Amygdala (tissue), 56 donors: ENCODE data around the gene FHDC1.

ENCODE experiments used
- DNase-seq, 56 donors: peaks; one replicate each; lab custom pipeline; 2025; lab: John Stamatoyannopoulos, UW

Gene FHDC1

GRCh38 chr4:152956650-152957436, 20.7 kb downstream of the FHDC1 start:
- no peak for DNase-seq

DNA sequence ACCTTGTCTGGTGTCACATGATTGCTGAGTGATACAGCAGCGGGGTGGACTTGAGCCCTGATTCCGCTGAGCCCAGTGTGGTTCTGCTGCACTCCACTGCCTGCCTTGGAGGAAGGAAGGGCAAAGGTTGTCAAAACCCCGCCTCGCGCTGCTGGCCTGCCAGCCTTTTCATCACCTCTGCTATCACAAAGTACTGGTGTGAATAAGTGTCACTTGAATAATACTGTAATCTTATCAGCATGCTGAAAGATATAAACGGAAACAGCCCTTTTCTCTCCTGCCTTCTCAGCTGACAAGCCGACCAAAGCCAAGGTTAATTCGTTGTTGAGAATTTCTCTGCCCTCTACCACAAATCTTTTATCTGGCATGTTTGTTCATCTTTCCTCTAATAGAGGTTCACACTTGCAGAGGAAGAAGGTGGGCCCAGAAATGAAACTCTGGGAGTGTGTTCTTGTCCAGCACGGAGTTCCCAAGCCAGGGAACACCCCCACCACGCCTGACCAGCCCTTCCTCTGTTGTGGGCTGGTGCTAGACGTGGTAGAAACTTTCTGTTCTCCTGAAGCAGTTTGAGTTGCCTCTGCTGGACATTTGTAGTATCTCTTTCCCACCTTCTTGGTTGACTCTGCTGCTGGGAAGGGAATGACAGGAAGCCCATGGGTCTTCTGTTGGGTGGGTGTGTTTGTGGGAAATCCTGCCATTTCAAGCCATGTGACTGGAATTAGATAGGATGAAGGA, 21.5 kb downstream of the FHDC1 start:
- DNase-seq = no peak

GRCh38 chr4:152959080-152959479, 23.0 kb downstream of the FHDC1 start:
- no peak for DNase-seq

DNA sequence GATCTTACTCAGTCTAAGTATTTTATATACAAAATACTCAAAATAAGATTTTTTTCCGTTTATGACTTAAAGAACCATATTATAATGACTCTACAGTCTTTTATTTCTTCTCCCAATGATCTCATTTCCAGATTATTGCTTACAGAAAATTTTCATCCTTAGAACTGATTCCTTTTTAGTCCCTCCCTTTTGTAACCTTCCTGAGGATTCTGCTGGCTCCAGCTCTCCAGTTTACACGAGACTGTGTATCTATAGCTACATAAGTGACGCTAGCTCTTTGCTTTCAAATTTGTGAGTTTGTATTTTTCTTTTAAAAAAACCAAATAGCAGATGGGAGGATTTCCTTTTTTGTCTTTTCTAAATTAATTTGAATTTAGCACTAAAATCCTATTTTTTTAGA, 24.0 kb downstream of the FHDC1 start:
- no peak for DNase-seq

DNA sequence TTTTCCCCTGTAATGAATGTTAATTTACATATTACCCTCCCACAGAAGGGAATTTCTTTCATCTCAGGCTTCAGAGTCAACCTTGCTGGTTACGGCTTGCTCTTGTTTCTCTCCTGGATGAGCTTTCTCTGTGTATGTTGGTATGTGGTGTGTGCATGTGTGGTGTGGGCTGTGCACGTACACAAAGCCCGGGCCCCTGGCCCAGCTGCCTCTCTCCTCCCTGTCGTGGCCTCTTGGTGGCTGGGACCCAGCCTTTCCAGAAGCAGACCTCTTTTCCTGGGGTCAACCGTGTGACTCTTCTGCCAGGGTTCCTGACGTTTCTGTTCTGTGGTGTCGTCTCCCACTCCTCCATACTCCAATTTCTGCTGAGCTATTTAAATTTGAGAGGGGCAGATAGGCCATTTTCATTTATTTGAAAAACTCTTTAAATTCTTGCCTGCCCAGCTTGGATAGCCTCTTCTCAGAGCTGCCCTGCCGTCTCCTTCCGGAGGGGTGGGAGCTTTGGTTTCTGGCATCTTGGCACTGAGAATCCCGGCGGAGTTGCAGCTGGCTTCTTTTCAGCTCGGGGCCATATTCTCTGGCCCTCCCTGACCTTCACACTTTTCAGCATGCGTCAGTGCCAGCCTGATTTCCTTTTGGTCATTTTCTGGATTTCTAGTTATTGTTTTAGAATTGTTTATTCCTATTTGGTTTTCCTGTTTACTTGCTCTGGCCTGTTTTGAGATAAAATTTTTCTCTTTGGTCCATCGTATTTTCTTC, 25.1 kb downstream of the FHDC1 start:
- no peak for DNase-seq

- DNase-seq = no peak
Measured at GRCh38 chr4:152961773-152962115, 25.6 kb downstream of the FHDC1 start.

DNA sequence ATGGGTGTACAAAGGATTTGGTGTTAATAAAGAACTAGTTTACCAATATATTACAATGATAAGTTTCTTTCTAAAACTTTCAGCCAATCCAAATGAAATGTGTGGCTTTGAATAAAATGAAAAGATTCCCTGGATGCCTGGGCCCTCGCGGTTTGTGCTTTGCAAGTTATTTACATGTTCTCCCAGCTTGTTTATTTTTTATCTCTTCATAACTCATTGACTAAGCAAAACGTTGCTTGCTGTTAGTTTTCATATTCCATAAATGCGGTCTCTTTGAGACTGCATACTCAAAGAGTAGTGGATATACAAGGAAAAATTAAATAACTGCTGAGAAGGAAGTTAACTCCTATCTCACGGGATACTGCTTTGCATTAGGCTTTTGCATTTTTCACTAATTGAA, 26.0 kb downstream of the FHDC1 start:
- no peak for DNase-seq

GRCh38 chr4:152964335-152964734, 28.2 kb downstream of the FHDC1 start:
- no peak for DNase-seq

GRCh38 chr4:152965611-152966010, 29.5 kb downstream of the FHDC1 start:
- DNase-seq = no peak

DNA sequence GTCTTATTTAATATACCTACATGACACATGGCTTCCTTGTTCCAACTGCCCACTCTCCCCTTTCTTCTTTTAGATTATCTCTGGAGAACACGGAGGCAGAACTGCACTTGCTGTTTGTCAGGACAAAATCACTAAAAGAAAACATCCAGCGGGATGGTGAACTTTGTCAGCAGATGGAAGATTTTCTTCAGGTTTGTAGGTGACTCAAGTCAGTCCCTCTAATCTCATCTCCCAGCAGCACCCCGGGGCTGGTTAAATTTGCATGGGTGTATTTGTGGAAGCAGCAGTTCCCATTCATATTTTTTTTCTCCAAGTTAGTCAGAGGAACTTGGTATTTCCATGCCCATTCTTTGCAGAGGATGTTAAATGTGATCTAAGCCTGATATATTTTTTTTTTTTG, 31.8 kb downstream of the FHDC1 start:
- no peak for DNase-seq

DNA sequence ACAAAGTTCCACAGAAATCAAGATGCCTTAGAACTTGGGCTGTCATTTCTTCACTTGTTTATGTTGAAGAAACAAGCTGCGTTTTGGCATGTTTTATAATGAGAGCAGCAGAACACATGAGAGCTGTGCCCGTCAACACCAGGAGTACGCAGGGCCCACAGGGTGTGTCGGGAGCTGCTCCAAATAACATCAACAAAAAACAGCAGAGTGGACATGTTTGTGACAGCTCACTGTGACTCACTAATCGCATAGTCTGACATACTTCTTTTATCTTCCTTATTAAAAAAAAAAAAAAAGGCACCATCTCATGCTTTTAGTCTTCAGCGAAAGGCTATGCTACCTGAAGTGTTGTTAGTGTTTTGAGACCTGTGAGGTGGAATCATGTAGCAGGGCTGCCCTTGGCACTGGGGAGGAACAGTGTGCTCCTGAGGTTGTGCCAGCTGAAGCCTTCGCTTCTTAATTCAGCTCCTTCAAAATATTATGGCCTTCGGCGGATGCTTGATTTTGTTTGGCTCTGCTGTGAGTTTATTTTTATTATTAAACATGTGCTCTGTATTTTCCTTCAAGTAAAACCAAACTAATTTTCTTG, 32.8 kb downstream of the FHDC1 start:
- DNase-seq = no peak

DNA sequence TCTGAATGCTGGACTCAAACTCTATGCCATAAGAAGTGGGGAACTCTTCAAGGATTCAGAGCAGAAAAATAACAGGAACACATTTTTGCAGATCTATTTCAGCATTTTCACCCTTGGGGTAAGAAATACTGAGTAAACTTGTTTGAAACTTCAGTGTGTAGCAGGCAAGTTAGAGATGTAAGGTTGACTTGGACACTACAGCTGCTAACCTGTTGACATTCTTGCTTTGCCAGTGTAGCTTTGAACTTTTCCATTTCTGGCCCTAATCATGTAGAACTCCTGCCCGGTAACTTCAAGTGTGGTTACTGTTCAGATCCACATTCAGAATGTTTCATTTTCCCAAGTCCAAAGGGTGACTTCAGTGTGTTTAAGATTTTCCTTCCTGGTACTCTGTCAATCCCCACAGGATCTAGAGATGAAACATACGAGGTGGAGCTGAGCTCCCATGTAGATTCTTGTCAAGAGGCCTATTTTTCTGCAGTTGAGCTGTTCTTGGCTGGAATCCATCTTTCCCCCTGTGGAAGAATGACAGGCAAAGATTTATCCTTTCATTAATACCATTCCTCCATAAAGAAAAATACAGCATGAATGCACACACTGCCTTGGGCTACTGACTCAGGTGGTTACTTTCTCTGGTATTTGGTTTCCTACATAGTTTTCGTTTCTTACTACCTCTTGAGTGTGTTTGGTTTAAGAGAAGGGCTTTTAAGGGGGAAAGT, 34.1 kb downstream of the FHDC1 start:
- no peak for DNase-seq

DNA sequence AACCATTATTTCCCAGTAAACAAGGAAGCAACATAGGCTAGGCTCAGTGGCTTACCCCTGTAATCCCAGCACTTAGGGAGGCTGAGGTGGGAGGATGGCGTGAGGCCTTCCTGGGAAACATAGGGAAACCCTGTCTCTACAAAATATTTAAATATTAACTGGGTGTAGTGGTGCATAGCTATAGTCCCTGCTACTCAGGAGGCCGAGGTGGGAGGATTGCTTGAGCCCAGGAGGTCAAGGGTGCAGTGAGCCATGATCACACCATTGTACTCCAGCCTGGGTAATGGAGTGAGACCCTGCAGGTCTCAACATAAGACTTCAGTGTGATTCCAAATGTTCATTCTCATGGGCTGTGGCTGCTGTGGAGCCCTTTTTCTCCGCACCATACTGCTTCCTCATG, 34.9 kb downstream of the FHDC1 start:
- no peak for DNase-seq

DNA sequence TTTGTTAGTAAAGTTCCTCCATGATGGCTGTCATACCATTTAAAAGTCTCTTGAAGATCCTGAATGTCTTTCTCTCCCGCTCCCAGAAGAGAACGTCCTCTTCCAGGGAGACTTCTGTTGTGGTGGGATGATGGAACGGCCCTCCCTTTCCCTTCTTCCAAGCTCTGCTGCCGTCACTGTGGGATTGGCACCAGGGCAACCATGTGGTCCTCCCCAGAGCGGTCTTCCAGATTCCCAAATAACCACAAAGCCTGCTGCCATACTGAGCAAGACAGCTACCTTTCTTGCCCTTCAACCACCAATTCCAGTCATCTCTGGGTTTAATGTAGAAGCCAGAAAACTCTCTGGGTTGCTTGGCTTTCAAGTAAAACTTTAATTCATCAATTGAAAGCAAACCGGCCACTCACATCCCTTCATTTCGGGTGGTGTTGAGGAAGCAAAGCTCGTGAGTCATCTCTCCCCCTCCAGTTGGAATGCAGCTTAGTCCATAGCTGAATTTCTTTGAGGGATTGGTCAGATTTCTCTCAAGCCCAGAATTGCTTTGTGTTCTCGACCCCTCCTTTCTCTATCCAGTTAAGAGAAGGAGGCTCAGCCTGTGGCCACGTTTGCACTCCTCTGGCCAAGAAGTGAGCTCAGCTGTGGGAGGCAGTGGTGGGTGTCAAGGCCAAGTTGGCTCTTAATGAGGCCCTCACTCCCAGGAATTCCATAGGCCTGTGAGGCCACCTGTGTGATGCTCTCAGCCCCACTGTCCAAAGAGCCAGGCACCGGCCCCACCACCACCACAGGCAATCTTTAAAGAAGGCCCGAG, 36.9 kb downstream of the FHDC1 start:
- no peak for DNase-seq

DNA sequence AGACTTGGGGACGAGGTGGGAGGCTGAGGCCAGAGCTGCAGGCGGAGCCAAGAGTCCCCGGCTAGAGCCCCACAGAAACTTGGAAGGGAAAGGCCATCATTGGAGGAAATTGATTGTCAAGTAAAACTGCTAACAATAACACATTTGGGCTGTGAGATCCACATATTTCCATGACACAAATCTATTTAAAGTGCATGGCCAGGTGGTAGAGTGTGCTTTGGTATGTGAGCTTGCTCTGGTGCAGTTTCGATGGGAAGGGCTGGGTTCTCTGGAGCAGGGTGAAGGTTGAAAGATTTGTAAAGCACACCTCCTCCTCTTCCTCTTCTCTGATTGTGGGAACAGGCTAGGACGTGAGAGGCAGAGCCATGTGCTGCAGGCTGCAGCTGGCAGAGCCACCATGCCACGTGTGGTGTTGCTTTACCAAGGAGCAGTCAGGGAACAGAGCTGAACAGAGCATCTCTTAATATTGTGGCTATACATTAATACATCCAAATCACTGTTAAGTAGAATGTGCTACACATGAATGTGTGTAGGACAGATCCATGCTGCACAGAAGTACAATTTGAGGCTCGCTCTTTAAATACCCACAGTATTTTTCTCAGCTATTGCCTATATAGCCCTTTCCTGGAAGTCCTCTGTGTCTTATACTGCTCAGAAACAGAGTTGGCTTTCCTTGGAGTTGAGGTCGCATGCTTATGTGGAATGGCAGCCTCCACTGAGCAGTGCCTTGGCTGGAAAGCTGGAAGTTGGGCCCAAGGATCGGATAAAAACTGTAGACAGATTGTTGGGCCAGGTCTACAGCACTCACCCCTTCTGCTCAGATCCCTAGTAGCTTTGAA, 37.7 kb downstream of the FHDC1 start:
- DNase-seq = peak in 1 of 56 donors; percentile 4

DNA sequence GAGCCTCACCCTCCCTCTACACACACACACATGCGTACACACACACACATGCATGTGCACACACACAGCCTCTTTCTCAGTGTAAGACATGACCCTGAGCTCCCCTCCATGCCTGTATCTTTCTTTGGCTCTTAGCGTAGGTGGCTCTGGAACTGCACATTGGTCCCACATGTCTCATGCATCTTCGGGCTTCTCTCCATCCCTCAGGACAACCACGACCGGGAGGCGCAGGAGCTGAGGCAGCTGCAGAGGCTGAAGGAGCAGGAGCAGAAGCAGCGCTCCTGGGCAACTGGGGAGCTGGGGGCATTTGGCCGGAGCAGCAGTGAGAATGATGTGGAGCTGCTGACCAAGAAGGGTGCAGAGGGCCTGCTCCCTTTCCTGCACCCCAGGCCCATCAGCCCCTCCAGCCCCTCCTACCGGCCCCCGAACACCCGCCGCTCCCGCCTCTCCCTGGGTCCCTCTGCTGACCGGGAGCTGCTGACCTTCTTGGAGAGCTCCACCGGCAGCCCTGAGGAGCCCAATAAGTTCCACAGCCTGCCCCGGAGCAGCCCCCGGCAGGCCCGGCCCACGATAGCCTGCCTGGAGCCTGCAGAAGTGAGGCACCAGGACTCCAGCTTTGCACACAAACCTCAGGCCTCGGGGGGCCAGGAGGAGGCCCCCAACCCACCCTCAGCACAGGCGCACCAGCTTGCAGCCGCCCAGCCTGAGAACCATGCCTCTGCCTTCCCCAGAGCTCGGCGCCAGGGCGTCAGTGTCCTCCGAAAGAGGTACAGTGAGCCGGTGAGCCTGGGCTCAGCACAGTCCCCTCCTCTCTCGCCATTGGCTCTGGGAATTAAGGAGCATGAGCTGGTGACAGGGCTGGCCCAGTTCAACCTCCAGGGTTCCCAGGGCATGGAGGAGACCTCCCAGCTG, 38.6 kb downstream of the FHDC1 start:
- DNase-seq = no peak

DNA sequence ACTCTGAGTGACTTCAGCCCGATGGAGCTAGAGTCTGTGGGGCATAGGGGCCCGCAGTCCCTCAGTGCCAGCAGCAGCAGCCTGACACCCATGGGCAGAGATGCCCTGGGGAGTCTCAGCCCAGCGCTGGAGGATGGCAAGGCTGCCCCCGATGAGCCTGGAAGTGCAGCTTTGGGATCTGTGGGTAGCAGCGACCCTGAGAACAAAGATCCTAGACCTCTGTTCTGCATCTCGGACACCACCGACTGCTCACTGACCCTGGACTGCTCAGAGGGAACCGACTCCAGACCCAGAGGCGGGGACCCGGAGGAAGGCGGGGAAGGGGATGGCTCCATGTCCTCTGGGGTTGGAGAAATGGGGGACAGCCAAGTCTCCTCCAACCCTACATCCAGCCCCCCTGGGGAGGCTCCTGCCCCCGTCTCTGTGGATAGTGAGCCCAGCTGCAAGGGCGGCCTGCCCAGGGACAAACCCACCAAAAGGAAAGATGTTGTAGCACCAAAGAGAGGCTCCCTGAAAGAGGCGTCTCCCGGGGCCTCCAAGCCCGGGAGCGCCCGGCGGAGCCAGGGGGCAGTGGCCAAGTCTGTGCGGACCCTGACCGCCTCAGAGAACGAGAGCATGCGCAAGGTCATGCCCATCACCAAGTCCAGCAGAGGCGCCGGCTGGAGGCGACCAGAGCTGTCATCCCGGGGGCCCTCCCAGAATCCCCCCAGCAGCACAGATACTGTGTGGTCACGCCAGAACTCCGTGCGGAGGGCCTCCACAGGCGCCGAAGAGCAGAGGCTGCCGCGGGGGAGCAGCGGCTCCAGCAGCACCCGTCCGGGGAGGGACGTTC, 39.5 kb downstream of the FHDC1 start:
- DNase-seq = no peak
